IMR-90 (cell line): ENCODE measurements around the gene CDC40. TPM values are rescaled to one million over a fixed set of nuclear protein-coding genes. Genes with fewer than 3 reads are reported as not detected.

ENCODE experiments used
- ATAC-seq: fragments of 200-7000 bp; cut with Tn5 transposase; 2 replicates; pipeline ENCODE4 v1.9.1; 2020; ENCODE audit warnings: low read depth, mild to moderate bottlenecking, moderate library complexity
- BruUV-seq: library from RNA; stranded (reverse); fragments of 400-500 nt; replicated peaks from 2 replicates; lab custom pipeline; 2021; lab: Mats Ljungman, UMichigan
- CTCF ChIA-PET: fragments of 300-600 bp; formaldehyde crosslinking; extraction: SDS; loops from one replicate; lab custom pipeline; 2021; ENCODE audit warnings: antibody characterized with exemption; lab: Yijun Ruan, JAX
- POLR2A ChIA-PET: fragments of 300-600 bp; sonication (Branson Sonifier 250); formaldehyde crosslinking; loops from one replicate; lab custom pipeline; 2022; ENCODE audit warnings: antibody characterized with exemption; ENCODE audit not compliant: unreplicated experiment; lab: Charles Lee
- DNase-seq: peaks from one replicate; pipeline ENCODE4 v3.0.0; 2013
- H2AFZ ChIP-seq: replicated peaks from 2 replicates; pipeline ENCODE3; 2013; ENCODE audit warnings: low read length, mild to moderate bottlenecking; ENCODE audit not compliant: poor library complexity
- H2AK5ac ChIP-seq: 2 replicates; pipeline ENCODE4 v1.6.1; 2013; ENCODE audit warnings: low read depth, low read length, inconsistent platforms
- H2AK9ac ChIP-seq: replicated peaks from 2 replicates; pipeline ENCODE3; 2013; ENCODE audit warnings: mild to moderate bottlenecking, low read depth, low read length, moderate library complexity; ENCODE audit not compliant: poor library complexity
- H2BK120ac ChIP-seq: 2 replicates; pipeline ENCODE4 v1.6.1; 2013; ENCODE audit warnings: low read depth, low read length, inconsistent platforms
- H2BK15ac ChIP-seq: 3 replicates; pipeline ENCODE4 v1.6.1; 2013; ENCODE audit warnings: low read depth, low read length, inconsistent platforms
- H2BK20ac ChIP-seq: 2 replicates; pipeline ENCODE4 v1.6.1; 2013; ENCODE audit warnings: low read depth, mild to moderate bottlenecking, inconsistent platforms, low read length, moderate library complexity
- H2BK5ac ChIP-seq: 2 replicates; pipeline ENCODE4 v1.6.1; 2013; ENCODE audit warnings: mild to moderate bottlenecking, low read depth, low read length, inconsistent platforms; ENCODE audit not compliant: poor library complexity, severe bottlenecking
- H3K14ac ChIP-seq: replicated peaks from 2 replicates; pipeline ENCODE4 v1.6.1; 2013; ENCODE audit warnings: low read depth, low read length, inconsistent platforms
- H3K18ac ChIP-seq: 2 replicates; pipeline ENCODE4 v1.6.1; 2013; ENCODE audit warnings: low read depth, low read length, control low read depth
- H3K23ac ChIP-seq: 2 replicates; pipeline ENCODE4 v1.6.1; 2013; ENCODE audit warnings: low read depth, low read length, inconsistent platforms
- H3K27ac ChIP-seq: 2 replicates; pipeline ENCODE4 v1.5.1; 2013; ENCODE audit warnings: mild to moderate bottlenecking, control low read depth, low read length; ENCODE audit not compliant: insufficient read depth
- H3K27me3 ChIP-seq: 2 replicates; pipeline ENCODE4 v1.6.1; 2013; ENCODE audit warnings: low read length; ENCODE audit not compliant: control insufficient read depth, insufficient read depth
- H3K36me3 ChIP-seq: 2 replicates; pipeline ENCODE4 v1.6.1; 2013; ENCODE audit warnings: low read length, mixed read lengths; ENCODE audit not compliant: control insufficient read depth, insufficient read depth
- H3K4ac ChIP-seq: 2 replicates; pipeline ENCODE4 v1.6.1; 2013; ENCODE audit warnings: low read depth, low read length, inconsistent platforms
- H3K4me1 ChIP-seq: 2 replicates; pipeline ENCODE4 v1.6.1; 2013; ENCODE audit warnings: low read length, mixed read lengths; ENCODE audit not compliant: control insufficient read depth, insufficient read depth
- H3K4me2 ChIP-seq: 2 replicates; pipeline ENCODE4 v1.6.1; 2013; ENCODE audit warnings: low read depth, mild to moderate bottlenecking, control low read depth, low read length, moderate library complexity
- H3K4me3 ChIP-seq: 2 replicates; pipeline ENCODE4 v1.5.1; 2013; ENCODE audit warnings: low read depth, mild to moderate bottlenecking, control low read depth, low read length, moderate library complexity; ENCODE audit not compliant: insufficient read depth
- H3K56ac ChIP-seq: 2 replicates; pipeline ENCODE4 v1.6.1; 2013; ENCODE audit warnings: low read length, inconsistent platforms; ENCODE audit not compliant: insufficient read depth; ENCODE audit errors: extremely low read depth
- H3K79me1 ChIP-seq, 2 experiments: 2 replicates each; pipeline ENCODE4 v1.6.1; 2013; ENCODE audit warnings: low read length in 2 of 2, inconsistent platforms in 1 of 2, low read depth in 1 of 2
- H3K9ac ChIP-seq: 2 replicates; pipeline ENCODE4 v1.6.1; 2013; ENCODE audit warnings: low read depth, low read length, control low read depth
- H3K9me1 ChIP-seq: 2 replicates; pipeline ENCODE4 v1.6.1; 2013; ENCODE audit warnings: low read length, inconsistent platforms; ENCODE audit not compliant: insufficient read depth
- H3K9me3 ChIP-seq: 2 replicates; pipeline ENCODE4 v1.6.1; 2013; ENCODE audit warnings: low read length; ENCODE audit not compliant: control insufficient read depth, insufficient read depth
- H4K20me1 ChIP-seq: 2 replicates; pipeline ENCODE4 v1.6.1; 2013; ENCODE audit warnings: low read length, inconsistent platforms; ENCODE audit not compliant: insufficient read depth
- H4K5ac ChIP-seq: 2 replicates; pipeline ENCODE4 v1.6.1; 2013; ENCODE audit warnings: mild to moderate bottlenecking, low read depth, low read length, control low read depth
- H4K8ac ChIP-seq, 2 experiments: 2 replicates each; pipeline ENCODE4 v1.6.1; 2013; ENCODE audit warnings: low read depth in 2 of 2, low read length in 2 of 2, control low read depth in 1 of 2, inconsistent platforms in 1 of 2
- H4K91ac ChIP-seq: 2 replicates; pipeline ENCODE4 v1.6.1; 2013; ENCODE audit warnings: low read depth, low read length, inconsistent platforms; ENCODE audit not compliant: insufficient read depth
- MAZ ChIP-seq: IDR thresholded peaks from 2 replicates; pipeline ENCODE4 v1.6.1; 2012; ENCODE audit warnings: low read depth, mild to moderate bottlenecking, low read length, improper control_type of control experiment, moderate library complexity, borderline replicate concordance
- POLR2A ChIP-seq: IDR thresholded peaks from 2 replicates; pipeline ENCODE4 v1.6.1; 2012; ENCODE audit warnings: mild to moderate bottlenecking, low read depth, low read length
- SMC3 ChIP-seq: fragments of 150-350 bp; IDR thresholded peaks from 2 replicates; pipeline ENCODE4 v1.6.1; 2016; ENCODE audit warnings: low read depth, mild to moderate bottlenecking, antibody characterized with exemption, low read length, moderate library complexity
- WGBS, 2 experiments: methylation state at CpG; one replicate each; pipeline versions ENCODE4 v1.1.5 to v1.1.7; 2013; ENCODE audit warnings: missing lambda C conversion rate in 2 of 2; ENCODE audit not compliant: insufficient read length in 1 of 2; ENCODE audit errors: extremely low coverage in 2 of 2; 5-methylcytosine and 5-hydroxymethylcytosine counted together
- dilution Hi-C: fragments of 300-500 bp; cut with HindIII; formaldehyde crosslinking; loops from one replicate; pipeline ENCODE4 v1.14.3; 2018; ENCODE audit warnings: low sequenced_read_pairs; ENCODE audit not compliant: unreplicated experiment
- in situ Hi-C: fragments of 300-500 bp; cut with MboI; formaldehyde crosslinking; loops from 3 replicates; pipeline ENCODE4 v1.14.3; 2019; ENCODE audit warnings: low sequenced_read_pairs, inconsistent platforms, mixed read lengths
- intact Hi-C: fragments of 100-400 bp; cut with micrococcal nuclease; formaldehyde crosslinking; loops from 2 replicates; pipeline ENCODE4 v1.10.0; 2022
- polyA plus RNA-seq, 3 experiments: library from polyadenylated mRNA; depleted of rRNA; stranded (reverse); fragments of >200 nt; gene quantifications; 2 replicates each; pipeline ENCODE4 v1.2.3, GENCODE V29; 2012; ENCODE audit warnings: low replicate concordance in 1 of 3
- total RNA-seq: library from RNA; depleted of rRNA; stranded (reverse); fragments of >200 nt; gene quantifications from 2 replicates; pipeline ENCODE4 v1.2.3, GENCODE V29; 2012

Gene CDC40
- total and polyA plus RNA-seq, 2 of the 4 experiments (the other 2 are of a cell fraction), result 7.0 to 16.8 TPM

DNA sequence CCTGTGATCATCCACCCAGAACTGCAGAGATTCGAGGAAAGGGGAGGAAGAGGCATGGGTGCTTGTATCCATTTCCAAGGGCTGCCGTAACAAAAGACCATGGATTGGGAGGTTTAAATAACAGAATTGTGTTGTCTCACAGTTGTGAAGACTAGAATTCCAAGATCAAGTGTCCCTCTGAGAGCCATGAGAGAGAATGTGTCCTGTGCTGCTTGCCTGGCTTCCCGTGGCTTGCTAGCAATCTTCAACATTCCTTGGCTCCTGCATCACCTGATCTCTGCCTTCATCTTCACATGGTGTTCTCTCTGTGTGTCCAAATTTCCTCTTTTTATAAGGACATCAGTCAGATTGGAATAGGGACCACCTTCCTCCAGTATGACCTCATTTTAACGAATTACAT, 69.8 kb downstream of the CDC40 start:
- Histone ChIP-seq H3K79me1 (no peaks in the 10 kb centered on the region), H3K27ac (no peak overlapping the region), H4K91ac (no peak overlapping the region), H2BK20ac (no peak overlapping the region), H2BK15ac (no peak overlapping the region), H2BK120ac (no peak overlapping the region), H3K9me3 (no peaks in the 10 kb centered on the region), H3K56ac (no peak overlapping the region), H4K8ac (no peak overlapping the region), H3K14ac (no peak overlapping the region), H3K9me1 (no peaks in the 10 kb centered on the region), H3K9ac (no peak overlapping the region), H3K18ac (no peak overlapping the region), H2AK9ac (no peak overlapping the region), H2AFZ (no peak overlapping the region), H2BK5ac (no peak overlapping the region), H3K27me3 (no peaks in the 10 kb centered on the region), H3K4me3 (no peak overlapping the region), H4K5ac (no peak overlapping the region), H4K20me1 (no peaks in the 10 kb centered on the region), H3K23ac (no peak overlapping the region), H3K4me2 (no peak overlapping the region), H3K4me1 (no peaks in the 10 kb centered on the region), H3K4ac (no peak overlapping the region), H3K36me3 (no peaks in the 10 kb centered on the region), H2AK5ac (no peak overlapping the region)
- ATAC-seq (no peak), DNase-seq (no peak)
- no TSS peak for BruUV-seq
- intact Hi-C loops, result no loop called here
- in situ Hi-C loops, result no loop called here
- WGBS, 2 experiments, result no CpG with 5 or more reads among the region's 4 CpGs
- dilution Hi-C loops, result no loop called here
- POLR2A ChIA-PET, result no interaction called here
- TF ChIP-seq MAZ (no peak), POLR2A (no peak), SMC3 (no peak)
- CTCF ChIA-PET, result no interaction called here
